Measurements from ENCODE around the gene CNOT4. TPM values are rescaled to one million over a fixed set of nuclear protein-coding genes. Genes with fewer than 3 reads are reported as not detected.

CNOT4 gene
- total and polyA plus RNA-seq, 2 of the 13 experiments (the other 11 are each of a cell fraction or from before 2014, with no cell fraction given): 7.4 to 8.4 TPM

DNA sequence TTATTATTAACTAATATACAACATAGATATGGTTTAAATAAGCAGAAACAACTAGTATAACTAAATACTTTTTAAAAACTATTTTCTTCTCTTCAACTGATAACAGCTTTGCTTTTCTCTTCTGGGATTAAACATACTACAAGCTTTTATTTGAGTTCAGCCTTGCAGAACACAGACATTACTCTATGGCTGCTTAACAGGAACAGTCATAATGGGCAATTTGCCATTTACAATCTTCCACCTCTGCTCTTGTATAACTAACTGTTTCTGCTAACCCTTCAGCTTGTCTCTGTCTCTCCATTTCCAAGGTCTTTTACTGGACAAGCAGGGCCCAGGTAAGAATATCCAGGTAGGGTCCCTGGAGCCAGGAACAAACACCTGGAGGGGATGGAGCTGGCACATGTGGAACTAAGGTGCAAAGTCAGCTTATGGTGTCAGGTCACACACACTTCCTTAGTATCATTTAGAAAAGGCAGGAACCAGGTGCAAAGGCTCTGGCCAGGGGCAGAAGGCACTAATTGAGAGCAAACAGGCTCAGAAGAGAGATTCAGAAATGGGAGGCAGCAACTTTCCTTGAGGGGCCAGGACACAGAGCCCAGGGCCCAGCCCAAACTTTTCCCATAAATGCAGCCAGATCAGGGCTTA, 183.1 kb downstream of the CNOT4 start:
- no peak for FAIRE-seq

More for the DNA sequence above, 183.1 kb downstream of the CNOT4 start:
- Histone ChIP-seq H3K4me3 (replicated peaks in 1 of 3; ENCODE audit: insufficient read depth in 1 of 3, low read depth in 2 of 3, low read length in 3 of 3) (no peak overlapping the region), H3K4me1 (ENCODE audit: insufficient read depth, low read length) (no peaks in the 10 kb centered on the region), H3K27ac (ENCODE audit: extremely low read length, insufficient read depth, low read length) (no peak overlapping the region), H3K4me2 (ENCODE audit: low read depth, low read length) (no peak overlapping the region), H3K79me2 (ENCODE audit: insufficient read depth, low read length) (no peaks in the 10 kb centered on the region), H2AFZ (ENCODE audit: low read length) (no peak overlapping the region), H3K27me3 (ENCODE audit: control insufficient read depth in 1 of 2, insufficient read depth in 2 of 2, low read length in 2 of 2) (peaks cover 0 to 6% of the 10 kb centered on the region in 2 experiments; a peak in 2 of 5 replicates), H4K20me1 (ENCODE audit: insufficient read depth, low read length) (no peaks in the 10 kb centered on the region), H3K9me3 (ENCODE audit: low read length) (no peaks in the 10 kb centered on the region), H3K9ac (ENCODE audit: insufficient read depth, low read depth, low read length) (no peak overlapping the region), H3K36me3 (replicated peaks in 1 of 2; ENCODE audit: control insufficient read depth in 1 of 2, insufficient read depth in 2 of 2, low read length in 2 of 2) (no peaks in the 10 kb centered on the region)
- CTCF ChIA-PET (ENCODE audit: low intra/inter-chr PET ratio, low total read pairs): no interaction called here
- DNase-seq (ENCODE audit: low spot score) (no peak), ATAC-seq (no peak)
- intact Hi-C loops (cut with micrococcal nuclease; ENCODE audit: unreplicated experiment): no loop called here
- TF ChIP-seq FOXK2 (IDR thresholded peaks at IDR 0.05) (no peak), REPIN1 (CRISPR knock-in tag; IDR thresholded peaks at IDR 0.05; ENCODE audit: borderline replicate concordance, low read depth) (no peak)
- TF ChIP-seq, protein P1, sequence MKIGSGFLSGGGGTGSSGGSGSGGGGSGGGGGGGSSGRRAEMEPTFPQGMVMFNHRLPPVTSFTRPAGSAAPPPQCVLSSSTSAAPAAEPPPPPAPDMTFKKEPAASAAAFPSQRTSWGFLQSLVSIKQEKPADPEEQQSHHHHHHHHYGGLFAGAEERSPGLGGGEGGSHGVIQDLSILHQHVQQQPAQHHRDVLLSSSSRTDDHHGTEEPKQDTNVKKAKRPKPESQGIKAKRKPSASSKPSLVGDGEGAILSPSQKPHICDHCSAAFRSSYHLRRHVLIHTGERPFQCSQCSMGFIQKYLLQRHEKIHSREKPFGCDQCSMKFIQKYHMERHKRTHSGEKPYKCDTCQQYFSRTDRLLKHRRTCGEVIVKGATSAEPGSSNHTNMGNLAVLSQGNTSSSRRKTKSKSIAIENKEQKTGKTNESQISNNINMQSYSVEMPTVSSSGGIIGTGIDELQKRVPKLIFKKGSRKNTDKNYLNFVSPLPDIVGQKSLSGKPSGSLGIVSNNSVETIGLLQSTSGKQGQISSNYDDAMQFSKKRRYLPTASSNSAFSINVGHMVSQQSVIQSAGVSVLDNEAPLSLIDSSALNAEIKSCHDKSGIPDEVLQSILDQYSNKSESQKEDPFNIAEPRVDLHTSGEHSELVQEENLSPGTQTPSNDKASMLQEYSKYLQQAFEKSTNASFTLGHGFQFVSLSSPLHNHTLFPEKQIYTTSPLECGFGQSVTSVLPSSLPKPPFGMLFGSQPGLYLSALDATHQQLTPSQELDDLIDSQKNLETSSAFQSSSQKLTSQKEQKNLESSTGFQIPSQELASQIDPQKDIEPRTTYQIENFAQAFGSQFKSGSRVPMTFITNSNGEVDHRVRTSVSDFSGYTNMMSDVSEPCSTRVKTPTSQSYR (CRISPR knock-in tag; IDR thresholded peaks at IDR 0.05; ENCODE audit: borderline replicate concordance): no peak
- in situ Hi-C loops (cut with HindIII; ENCODE audit: extremely low pct_ligation_motif_present, low pct_unique_long_range_greater_than_20kb): no loop called here
- POLR2A ChIA-PET: no interaction called here
- BruUV-seq (replicated peaks): no TSS peak

All from HepG2 (cell line).